GM20431 (cell line): Measurements from ENCODE around the gene FCGBP.
"Not testable (repeated sequence)": the region's sequence is repeated elsewhere in the genome, so short reads cannot be mapped to it uniquely, and the experiment has no call there.

Experiments used
- in situ Hi-C: fragments of 300-500 bp; cut with MseI, MboI; formaldehyde crosslinking; loops from one replicate; pipeline ENCODE4 v1.15.0; 2020; ENCODE audit warnings: low sequenced_read_pairs; ENCODE audit not compliant: unreplicated experiment

The FCGBP gene

GRCh38 chr19:39923862-39924261 is 10.6 kb downstream of the FCGBP start:
- in situ Hi-C loops: no loop called here

GRCh38 chr19:39919976-39920375 is 14.5 kb downstream of the FCGBP start:
- in situ Hi-C loops: no loop called here

- in situ Hi-C loops: no loop called here
Measured at GRCh38 chr19:39918183-39918651, 16.2 kb downstream of the FCGBP start.

GRCh38 chr19:39917561-39918182 is 16.8 kb downstream of the FCGBP start:
- in situ Hi-C loops: no loop called here

GRCh38 chr19:39916851-39917396 is 17.5 kb downstream of the FCGBP start:
- in situ Hi-C loops: no loop called here

GRCh38 chr19:39916236-39916635 is 18.2 kb downstream of the FCGBP start:
- in situ Hi-C loops: no loop called here

- in situ Hi-C loops: no loop called here
Measured at GRCh38 chr19:39915848-39916215, 18.6 kb downstream of the FCGBP start.

GRCh38 chr19:39915101-39915847 is 19.2 kb downstream of the FCGBP start:
- in situ Hi-C loops: no loop called here

GRCh38 chr19:39913682-39914333 is 20.6 kb downstream of the FCGBP start:
- in situ Hi-C loops: no loop called here

GRCh38 chr19:39908803-39909202 is 25.6 kb downstream of the FCGBP start:
- in situ Hi-C loops: no loop called here

GRCh38 chr19:39906820-39907611 is 27.4 kb downstream of the FCGBP start:
- in situ Hi-C loops: no loop called here

GRCh38 chr19:39906283-39906682 is 28.2 kb downstream of the FCGBP start:
- in situ Hi-C loops: no loop called here

- in situ Hi-C loops: not testable (repeated sequence)
Measured at GRCh38 chr19:39903486-39904091, 30.8 kb downstream of the FCGBP start.

GRCh38 chr19:39902326-39902725 is 32.1 kb downstream of the FCGBP start:
- in situ Hi-C loops: not testable (repeated sequence)

- in situ Hi-C loops: not testable (repeated sequence)
Measured at GRCh38 chr19:39901681-39902080, 32.8 kb downstream of the FCGBP start.

GRCh38 chr19:39898858-39899257 is 35.6 kb downstream of the FCGBP start:
- in situ Hi-C loops: not testable (repeated sequence)

GRCh38 chr19:39897511-39898245 is 36.8 kb downstream of the FCGBP start:
- in situ Hi-C loops: not testable (repeated sequence)

- in situ Hi-C loops: not testable (repeated sequence)
Measured at GRCh38 chr19:39895096-39895495, 39.3 kb downstream of the FCGBP start.

GRCh38 chr19:39894236-39894606 is 40.2 kb downstream of the FCGBP start:
- in situ Hi-C loops: not testable (repeated sequence)
